Measurements from ENCODE around the gene LMNTD2. TPM values are rescaled to one million over a fixed set of nuclear protein-coding genes. Genes with fewer than 3 reads are reported as not detected.
A peak's percentile ranks its signal among the peaks of the same experiment; 100 is the strongest.

LMNTD2 gene
- total RNA-seq = 1.9 and 4.7 TPM in 2 replicates

GRCh38 chr11:560305-561147, at the start of gene LMNTD2, which contains the start of gene RASSF7:
TSS of gene LMNTD2 (minus strand) at chr11:560738. CDS start at chr11:560716, 22 bp downstream.
TSS of gene RASSF7 (plus strand) at chr11:560970. CDS start at chr11:561769, 799 bp downstream.
- Histone ChIP-seq H3K36me3 (ENCODE audit: control insufficient read depth, insufficient read depth, low read length) (peaks cover 2% of the 10 kb centered on the region), H3K27me3 (ENCODE audit: control insufficient read depth, insufficient read depth, low read length) (peaks cover 23% of the 10 kb centered on the region), H3K4me3 (ENCODE audit: low read depth, low read length) (peak within 1 kb of the TSS; percentile 71)
- no peak for TF ChIP-seq CTCF (IDR thresholded peaks at IDR 0.05; ENCODE audit: insufficient read depth, low read length, poor library complexity, severe bottlenecking)
- DNase-seq (ENCODE audit: low read depth) = no peak

GRCh38 chr11:609341-609811, 48.8 kb upstream of the LMNTD2 start:
- no peak for TF ChIP-seq CTCF (IDR thresholded peaks at IDR 0.05; ENCODE audit: insufficient read depth, low read length, poor library complexity, severe bottlenecking)
- no peaks in the 10 kb centered on the region for H3K27me3 ChIP-seq (ENCODE audit: control insufficient read depth, insufficient read depth, low read length)
- DNase-seq (ENCODE audit: low read depth) = no peak
- peaks cover 7% of the 10 kb centered on the region for H3K36me3 ChIP-seq (ENCODE audit: control insufficient read depth, insufficient read depth, low read length)
- H3K4me3 ChIP-seq (ENCODE audit: low read depth, low read length) = no peak overlapping the region

GRCh38 chr11:608791-609251, 48.3 kb upstream of the LMNTD2 start:
- no peaks in the 10 kb centered on the region for H3K27me3 ChIP-seq (ENCODE audit: control insufficient read depth, insufficient read depth, low read length)
- TF ChIP-seq CTCF (IDR thresholded peaks at IDR 0.05; ENCODE audit: insufficient read depth, low read length, poor library complexity, severe bottlenecking) = no peak
- peaks cover 7% of the 10 kb centered on the region for H3K36me3 ChIP-seq (ENCODE audit: control insufficient read depth, insufficient read depth, low read length)
- no peak overlapping the region for H3K4me3 ChIP-seq (ENCODE audit: low read depth, low read length)
- no peak for DNase-seq (ENCODE audit: low read depth)

- DNase-seq (ENCODE audit: low read depth) = no peak
- Histone ChIP-seq H3K36me3 (ENCODE audit: control insufficient read depth, insufficient read depth, low read length) (peaks cover 7% of the 10 kb centered on the region), H3K27me3 (ENCODE audit: control insufficient read depth, insufficient read depth, low read length) (no peaks in the 10 kb centered on the region), H3K4me3 (ENCODE audit: low read depth, low read length) (no peak overlapping the region)
- TF ChIP-seq CTCF (IDR thresholded peaks at IDR 0.05; ENCODE audit: insufficient read depth, low read length, poor library complexity, severe bottlenecking) = no peak
Measured at GRCh38 chr11:607971-608659, 47.6 kb upstream of the LMNTD2 start.

GRCh38 chr11:607020-607780, 46.7 kb upstream of the LMNTD2 start:
- TF ChIP-seq CTCF (IDR thresholded peaks at IDR 0.05; ENCODE audit: insufficient read depth, low read length, poor library complexity, severe bottlenecking) = no peak
- Histone ChIP-seq H3K4me3 (ENCODE audit: low read depth, low read length) (no peak overlapping the region), H3K27me3 (ENCODE audit: control insufficient read depth, insufficient read depth, low read length) (no peaks in the 10 kb centered on the region), H3K36me3 (ENCODE audit: control insufficient read depth, insufficient read depth, low read length) (peaks cover 7% of the 10 kb centered on the region)
- no peak for DNase-seq (ENCODE audit: low read depth)
